HepG2 (cell line): ENCODE measurements around the gene SAMD8. TPM values are rescaled to one million over a fixed set of nuclear protein-coding genes. Genes with fewer than 3 reads are reported as not detected.
"Not testable (repeated sequence)": the region's sequence is repeated elsewhere in the genome, so short reads cannot be mapped to it uniquely, and the experiment has no call there.

Source experiments
- ATAC-seq: fragments of 200-7000 bp; cut with Tn5 transposase; 3 replicates; pipeline ENCODE4 v1.9.1; 2020; ENCODE audit warnings: mild to moderate bottlenecking, moderate library complexity
- BruUV-seq: library from RNA; stranded (reverse); fragments of 400-500 nt; replicated peaks from 2 replicates; lab custom pipeline; 2021; lab: Mats Ljungman, UMichigan
- CTCF ChIA-PET: fragments of 300-600 bp; formaldehyde crosslinking; extraction: SDS; loops from one replicate; lab custom pipeline; 2021; ENCODE audit warnings: low total read pairs, inconsistent platforms, low intra/inter-chr PET ratio; lab: Yijun Ruan, JAX
- POLR2A ChIA-PET: fragments of 350-600 bp; sonication (Branson Sonifier 250); formaldehyde crosslinking; loops from one replicate; lab custom pipeline; 2020; ENCODE audit warnings: antibody characterized with exemption, inconsistent platforms; lab: Yijun Ruan, JAX
- DNase-seq: peaks from one replicate; pipeline ENCODE4 v3.0.0-alpha.2; 2015; ENCODE audit warnings: low spot score
- FAIRE-seq: peaks from 3 replicates; lab custom pipeline; 2011; peaks lifted over from hg19 to GRCh38; lab: Jason Lieb, UNC
- H2AFZ ChIP-seq: one replicate; pipeline ENCODE4 v1.6.1; 2011; ENCODE audit warnings: low read length, inconsistent platforms
- H3K27ac ChIP-seq: fragments of 300-600 bp; 3 replicates; pipeline ENCODE4 v1.8.0; 2011; ENCODE audit warnings: mixed run types, mild to moderate bottlenecking, mixed read lengths, low read length, inconsistent platforms; ENCODE audit not compliant: insufficient read depth; ENCODE audit errors: extremely low read length
- H3K27me3 ChIP-seq, 2 experiments: fragments of 200-600 bp in 1 of 2; 2 replicates in 1 of 2; 3 replicates in 1 of 2; pipeline versions ENCODE4 v1.6.0 to v1.8.0; 2011; ENCODE audit warnings: low read length in 2 of 2, mild to moderate bottlenecking in 2 of 2, moderate library complexity in 2 of 2, inconsistent platforms in 1 of 2; ENCODE audit not compliant: insufficient read depth in 2 of 2, control insufficient read depth in 1 of 2
- H3K36me3 ChIP-seq, 2 experiments: fragments of 200-600 bp in 1 of 2; replicated peaks in 1 of 2; 2 replicates in 1 of 2; 3 replicates in 1 of 2; pipeline versions ENCODE4 v1.5.1 to v1.8.0; 2011; ENCODE audit warnings: low read length in 2 of 2, inconsistent platforms in 1 of 2; ENCODE audit not compliant: insufficient read depth in 2 of 2, control insufficient read depth in 1 of 2
- H3K4me1 ChIP-seq: 2 replicates; pipeline ENCODE4 v1.5.1; 2012; ENCODE audit warnings: low read length, inconsistent platforms; ENCODE audit not compliant: insufficient read depth
- H3K4me2 ChIP-seq: 2 replicates; pipeline ENCODE4 v1.6.0; 2011; ENCODE audit warnings: low read depth, low read length, inconsistent platforms
- H3K4me3 ChIP-seq, 3 experiments: fragments of 200-600 bp in 1 of 3; sonication (generic), shearing (Covaris generic) in 1 of 3; replicated peaks in 1 of 3; 2 replicates each; pipeline ENCODE4 v1.5.1; 2011 to 2016; ENCODE audit warnings: low read length in 3 of 3, inconsistent platforms in 2 of 3, low read depth in 2 of 3, mild to moderate bottlenecking in 2 of 3, control low read depth in 1 of 3, mixed read lengths in 1 of 3; ENCODE audit not compliant: insufficient read depth in 1 of 3
- H3K79me2 ChIP-seq: one replicate; pipeline ENCODE4 v1.6.1; 2011; ENCODE audit warnings: low read length, inconsistent platforms; ENCODE audit not compliant: insufficient read depth
- H3K9ac ChIP-seq: 2 replicates; pipeline ENCODE4 v1.6.0; 2011; ENCODE audit warnings: mild to moderate bottlenecking, low read depth, low read length, inconsistent platforms; ENCODE audit not compliant: insufficient read depth
- H3K9me3 ChIP-seq: 2 replicates; pipeline ENCODE4 v1.5.1; 2012; ENCODE audit warnings: mild to moderate bottlenecking, low read length
- H4K20me1 ChIP-seq: 2 replicates; pipeline ENCODE4 v1.6.0; 2011; ENCODE audit warnings: inconsistent platforms, mild to moderate bottlenecking, low read length, moderate library complexity; ENCODE audit not compliant: insufficient read depth
- HOXD1 ChIP-seq: sonication (generic); formaldehyde crosslinking; IDR thresholded peaks from 2 replicates; pipeline ENCODE4 v1.5.0; 2020; ENCODE audit warnings: missing genetic modification reagents
- RXRB ChIP-seq: IDR thresholded peaks from 2 replicates; pipeline ENCODE4 v1.6.1; 2016; ENCODE audit warnings: borderline replicate concordance, missing genetic modification reagents, missing compliant biosample characterization
- THRA ChIP-seq: sonication (generic); formaldehyde crosslinking; IDR thresholded peaks from 2 replicates; pipeline ENCODE4 v1.4.0; 2020; ENCODE audit warnings: missing genetic modification reagents, borderline replicate concordance
- WGBS: methylation state at CpG from one replicate; pipeline ENCODE4 v1.1.6; 2017; ENCODE audit warnings: low lambda C conversion rate; 5-methylcytosine and 5-hydroxymethylcytosine counted together
- in situ Hi-C: cut with HindIII; loops from 2 replicates; pipeline ENCODE4 v1.10.0; 2017; ENCODE audit warnings: low pct_unique_long_range_greater_than_20kb; ENCODE audit not compliant: extremely low pct_ligation_motif_present
- intact Hi-C: fragments of 100-400 bp; cut with micrococcal nuclease; formaldehyde crosslinking; loops from one replicate; pipeline ENCODE4 v1.10.0; 2022; ENCODE audit not compliant: unreplicated experiment
- polyA plus RNA-seq, 8 experiments: library from polyadenylated mRNA; depleted of rRNA in 3 of 8; stranded (reverse) in 7 of 8; unstranded in 1 of 8; fragments of >200 nt; fragmentation: Illumina TruSeq in 4 of 8; extraction: Trizol in 4 of 8; gene quantifications; 2 replicates each; pipeline versions ENCODE4 v1.2.1 to v1.2.3, GENCODE V29; 2011 to 2016; ENCODE audit warnings: low read depth in 4 of 8, missing spikeins in 1 of 8, mixed read lengths in 1 of 8; ENCODE audit not compliant: insufficient read depth in 1 of 8
- total RNA-seq, 5 experiments: library from RNA; depleted of rRNA; stranded (reverse); fragments of >200 nt; fragmentation: Illumina TruSeq; extraction: Trizol; gene quantifications; 2 replicates each; pipeline ENCODE4 v1.2.3, GENCODE V29; 2016; ENCODE audit warnings: low read depth in 1 of 5

Gene SAMD8
- total and polyA plus RNA-seq, 2 of the 13 experiments (the other 11 are each of a cell fraction or from before 2014, with no cell fraction given) = 10.4 to 13.2 TPM

- ChIA-PET POLR2A (interaction anchor here (1.8 to 2.2 kb wide), 2 partner anchors 9 to 14 kb away, joined by 8 to 9 read pairs; partner anchors contain the start of gene VDAC2), CTCF (no interaction called here)
- 0% methylated on average over 1 of the region's 1 CpG for WGBS
- H2AFZ ChIP-seq = no peak overlapping the region
- H3K27me3 ChIP-seq = no peaks in the 10 kb centered on the region
- 0 out of 2 replicates have a peak, but pooled peaks have one; percentile 15 for TF ChIP-seq RXRB (CRISPR knock-in tag)
- peak; percentile 25; the same call in 1 of the 2 replicates for TF ChIP-seq THRA
- no peak for TF ChIP-seq HOXD1 (CRISPR knock-in tag)
- no peak overlapping the region for H3K27ac ChIP-seq
- no peak for FAIRE-seq
- in situ Hi-C loops (no loop called here), intact Hi-C loops (no loop called here)
- H4K20me1 ChIP-seq = no peaks in the 10 kb centered on the region
- no peaks in the 10 kb centered on the region for H3K9me3 ChIP-seq
- H3K4me2 ChIP-seq = 0 out of 2 replicates have a peak overlapping the region, but pooled peaks have one; percentile 14
- H3K9ac ChIP-seq = no peak overlapping the region
- BruUV-seq = no TSS peak
- H3K36me3 ChIP-seq = no peaks in the 10 kb centered on the region
- ATAC-seq = peak; percentile 86
- H3K4me1 ChIP-seq = peaks cover 29% of the 10 kb centered on the region
- peak; percentile 41 for DNase-seq
- H3K79me2 ChIP-seq = no peaks in the 10 kb centered on the region
- H3K4me3 ChIP-seq = no peak overlapping the region
Observed at GRCh38 chr10:75202321-75203045, 91.0 kb downstream of the SAMD8 start.

- BruUV-seq, ATAC-seq, H3K27ac ChIP-seq, H4K20me1 ChIP-seq, H2AFZ ChIP-seq, in situ Hi-C loops, CTCF ChIA-PET, FAIRE-seq, H3K9me3 ChIP-seq, H3K36me3 ChIP-seq, H3K9ac ChIP-seq, H3K27me3 ChIP-seq, H3K4me3 ChIP-seq, H3K79me2 ChIP-seq, DNase-seq, intact Hi-C loops: not testable (repeated sequence)
- POLR2A ChIA-PET = interaction anchor here (1.8 kb wide), 1 partner anchor 8 kb away, joined by 8 read pairs; the partner anchor contains the start of gene VDAC2
- Histone ChIP-seq H3K4me1 (peaks cover 36% of the 10 kb centered on the region), H3K4me2 (0 out of 2 replicates have a peak overlapping the region, but pooled peaks have one; percentile 14)
- WGBS = 78% methylated on average over 11 of the region's 11 CpGs
Observed at GRCh38 chr10:75203046-75203620, 91.7 kb downstream of the SAMD8 start.
